NCI-H1048 (cell line): ENCODE data around the gene CACNA2D3.

Source experiments
- DNase-seq: peaks from one replicate; lab custom pipeline; 2025; lab: John Stamatoyannopoulos, UW

CACNA2D3 gene

GRCh38 chr3:54127499-54128056 lies 5.2 kb downstream of the CACNA2D3 start:
- DNase-seq = no peak

- no peak for DNase-seq
Observed at GRCh38 chr3:54131026-54131605, 8.8 kb downstream of the CACNA2D3 start.

- DNase-seq = no peak
Observed at GRCh38 chr3:54131890-54132289, 9.5 kb downstream of the CACNA2D3 start.

GRCh38 chr3:54132685-54133084 lies 10.3 kb downstream of the CACNA2D3 start:
- DNase-seq = no peak

- no peak for DNase-seq
Observed at GRCh38 chr3:54133196-54133595, 10.8 kb downstream of the CACNA2D3 start.

- no peak for DNase-seq
Observed at GRCh38 chr3:54134155-54134554, 11.8 kb downstream of the CACNA2D3 start.

- DNase-seq = no peak
Observed at GRCh38 chr3:54134713-54135112, 12.4 kb downstream of the CACNA2D3 start.

GRCh38 chr3:54137311-54137710 lies 15.0 kb downstream of the CACNA2D3 start:
- DNase-seq = no peak

GRCh38 chr3:54138937-54139547 lies 16.7 kb downstream of the CACNA2D3 start:
- no peak for DNase-seq

- DNase-seq = no peak
Observed at GRCh38 chr3:54139630-54140029, 17.3 kb downstream of the CACNA2D3 start.

- no peak for DNase-seq
Observed at GRCh38 chr3:54144284-54144683, 21.9 kb downstream of the CACNA2D3 start.

GRCh38 chr3:54146506-54147239 lies 24.3 kb downstream of the CACNA2D3 start:
- no peak for DNase-seq

GRCh38 chr3:54150864-54151467 lies 28.6 kb downstream of the CACNA2D3 start:
- DNase-seq = no peak

GRCh38 chr3:54153477-54153876 lies 31.1 kb downstream of the CACNA2D3 start:
- DNase-seq = no peak

GRCh38 chr3:54157860-54158259 lies 35.5 kb downstream of the CACNA2D3 start:
- no peak for DNase-seq

- no peak for DNase-seq
Observed at GRCh38 chr3:54159917-54160316, 37.6 kb downstream of the CACNA2D3 start.

GRCh38 chr3:54163441-54163840 lies 41.1 kb downstream of the CACNA2D3 start:
- no peak for DNase-seq

- DNase-seq = no peak
Observed at GRCh38 chr3:54164192-54164975, 42.0 kb downstream of the CACNA2D3 start.

- no peak for DNase-seq
Observed at GRCh38 chr3:54165865-54166264, 43.5 kb downstream of the CACNA2D3 start.

GRCh38 chr3:54167999-54168398 lies 45.6 kb downstream of the CACNA2D3 start:
- DNase-seq = no peak

GRCh38 chr3:54168451-54168850 lies 46.1 kb downstream of the CACNA2D3 start:
- DNase-seq = no peak

GRCh38 chr3:54169524-54169923 lies 47.2 kb downstream of the CACNA2D3 start:
- no peak for DNase-seq
